Measurements from ENCODE around the gene NFIB. TPM values are rescaled to one million over a fixed set of nuclear protein-coding genes. Genes with fewer than 3 reads are reported as not detected.

The NFIB gene
- total RNA-seq, 1 donor from 2014 or later = 38.5 TPM

DNA sequence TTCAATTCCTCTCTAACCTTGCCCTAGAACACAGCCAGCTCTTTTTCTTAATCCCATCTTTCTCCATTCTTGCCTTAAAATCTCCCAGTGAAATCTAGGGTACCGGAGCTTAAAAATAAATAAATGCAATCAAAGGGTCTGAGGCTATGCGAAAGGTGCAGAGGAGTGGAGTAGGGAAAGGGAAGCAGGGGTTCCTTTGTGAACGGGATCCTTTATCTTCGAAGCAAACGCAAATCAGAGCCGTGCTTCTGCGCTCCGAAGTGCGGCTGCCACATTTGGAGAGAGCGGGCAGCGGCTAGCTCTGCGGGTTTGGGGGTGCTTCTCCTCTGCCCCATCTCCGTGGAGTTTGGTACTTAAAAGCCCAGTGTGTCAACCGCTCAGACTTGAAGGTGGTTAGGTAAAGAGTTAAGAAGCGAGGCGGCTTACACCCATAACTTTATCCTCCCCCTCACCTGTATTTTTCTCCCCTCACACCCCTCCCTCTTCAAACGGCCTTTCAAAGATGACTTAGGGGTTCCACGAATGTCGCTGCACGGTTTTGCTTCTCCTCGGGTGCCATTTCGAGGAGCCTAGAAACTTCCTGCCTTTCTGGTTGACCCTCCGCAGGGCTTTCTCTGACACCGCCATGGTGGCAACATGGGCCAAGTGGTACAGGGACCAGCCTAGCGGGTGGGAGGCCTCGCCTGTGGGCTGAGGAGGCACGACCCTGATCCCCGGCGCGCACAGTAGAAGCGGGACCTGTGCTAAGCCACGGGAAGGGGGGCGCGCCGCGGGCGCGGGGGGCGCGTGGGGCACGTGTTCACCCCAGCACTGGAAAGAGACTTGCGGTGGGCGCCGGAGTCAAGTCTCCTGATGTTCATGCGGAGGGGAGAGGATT is 31.7 kb upstream of the NFIB start:
- no peak for DNase-seq (ENCODE audit: low read depth)

DNA sequence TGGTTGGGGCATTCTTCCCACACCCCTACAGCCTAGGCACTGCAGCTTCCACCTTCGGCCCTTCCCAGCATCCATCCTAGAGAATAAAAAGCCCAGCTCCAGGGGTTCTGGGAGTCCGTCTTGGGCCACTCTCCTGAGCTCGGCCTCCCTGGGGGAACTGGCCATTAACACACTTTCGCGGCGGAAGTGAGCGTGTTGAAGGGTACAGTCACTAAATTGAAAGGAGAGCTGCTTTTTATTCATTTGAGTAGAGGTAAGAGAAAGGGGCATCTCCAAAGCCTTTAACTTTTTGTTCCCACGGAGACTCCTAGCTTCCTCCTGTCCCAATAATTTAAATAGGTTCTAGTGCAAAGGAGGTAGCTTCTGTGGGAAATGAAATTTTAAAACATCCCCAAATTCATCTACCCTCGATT is 31.0 kb upstream of the NFIB start:
- no peak for DNase-seq (ENCODE audit: low read depth)

DNA sequence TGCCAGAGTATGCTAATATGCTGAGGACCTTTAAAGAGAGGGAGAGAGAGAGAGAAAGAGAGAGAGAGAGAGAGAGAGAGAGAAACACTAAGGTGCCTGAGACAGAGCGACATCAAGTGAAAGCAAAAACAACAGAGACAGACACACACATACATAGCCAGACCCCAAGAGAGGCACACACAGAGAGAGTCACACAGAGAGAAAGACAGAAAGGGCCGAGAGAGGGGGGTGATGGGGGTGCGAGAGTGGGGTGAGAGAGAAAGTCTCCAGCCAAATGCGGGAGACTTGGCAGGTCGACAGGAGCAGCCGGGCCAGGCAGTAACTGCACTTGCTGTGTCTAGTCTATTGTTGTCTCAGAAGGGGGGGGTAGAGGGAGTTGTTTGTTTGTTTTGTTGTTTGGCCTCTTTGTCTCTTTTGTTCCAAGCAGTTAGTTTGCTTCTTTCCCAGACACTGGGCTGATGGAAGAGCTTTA is 30.1 kb upstream of the NFIB start:
- DNase-seq (ENCODE audit: low read depth) = no peak

DNA sequence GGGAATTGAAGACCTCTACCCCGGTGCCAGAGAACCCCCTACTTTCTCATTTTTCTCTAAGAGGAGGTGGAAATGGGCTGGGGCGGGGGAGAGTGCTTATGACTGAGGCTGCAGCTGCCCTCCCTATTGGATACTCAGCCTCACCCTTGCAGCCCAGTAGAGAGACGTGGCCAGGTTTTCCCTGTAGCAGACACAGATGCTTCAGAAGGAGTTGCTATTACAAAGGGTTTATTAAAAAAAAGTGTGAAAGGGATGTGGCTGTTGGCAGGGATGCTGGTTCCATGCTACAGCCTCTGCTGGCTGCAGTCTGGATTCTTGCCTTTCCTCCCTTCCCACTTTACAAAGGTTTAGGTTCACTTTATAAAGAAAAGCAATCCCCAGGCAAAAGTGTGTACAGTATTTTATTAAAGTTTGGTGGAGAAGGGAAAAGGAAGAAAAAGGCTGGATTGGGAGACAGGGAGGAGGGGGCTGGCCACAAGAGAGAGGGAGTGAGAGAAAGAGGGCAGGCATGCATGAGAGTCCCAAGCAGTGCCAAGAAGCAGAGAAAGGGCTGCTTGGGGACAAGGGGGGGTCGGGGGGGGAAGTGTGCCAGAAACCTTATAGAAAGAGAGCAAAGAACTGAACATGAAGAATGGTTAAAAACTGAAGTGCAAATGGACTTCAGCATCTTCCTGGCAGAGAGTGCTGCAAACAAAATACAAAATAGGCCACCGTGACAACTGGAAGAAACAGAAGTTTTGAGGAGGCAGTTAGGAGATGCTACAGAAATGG is 29.5 kb upstream of the NFIB start:
- DNase-seq (ENCODE audit: low read depth) = no peak

DNA sequence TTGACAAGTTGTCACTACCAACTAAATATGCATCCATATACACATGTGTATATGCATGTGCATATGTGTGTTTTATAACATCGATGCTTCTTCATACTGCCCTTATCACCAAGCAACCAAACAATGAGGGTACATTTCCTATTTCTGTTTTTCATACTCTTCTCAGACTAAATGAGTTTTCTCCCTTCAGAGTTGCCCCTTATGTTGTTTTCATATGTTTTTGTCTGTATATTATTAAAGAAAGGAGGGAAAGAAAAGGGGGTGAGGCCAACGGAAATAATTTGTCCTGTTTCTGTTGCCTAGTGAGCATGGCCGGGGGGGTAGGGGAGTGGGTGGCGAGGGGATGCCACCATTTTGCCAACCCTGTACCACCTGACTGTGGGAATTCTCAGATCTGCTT is 28.8 kb upstream of the NFIB start:
- DNase-seq (ENCODE audit: low read depth) = no peak

DNA sequence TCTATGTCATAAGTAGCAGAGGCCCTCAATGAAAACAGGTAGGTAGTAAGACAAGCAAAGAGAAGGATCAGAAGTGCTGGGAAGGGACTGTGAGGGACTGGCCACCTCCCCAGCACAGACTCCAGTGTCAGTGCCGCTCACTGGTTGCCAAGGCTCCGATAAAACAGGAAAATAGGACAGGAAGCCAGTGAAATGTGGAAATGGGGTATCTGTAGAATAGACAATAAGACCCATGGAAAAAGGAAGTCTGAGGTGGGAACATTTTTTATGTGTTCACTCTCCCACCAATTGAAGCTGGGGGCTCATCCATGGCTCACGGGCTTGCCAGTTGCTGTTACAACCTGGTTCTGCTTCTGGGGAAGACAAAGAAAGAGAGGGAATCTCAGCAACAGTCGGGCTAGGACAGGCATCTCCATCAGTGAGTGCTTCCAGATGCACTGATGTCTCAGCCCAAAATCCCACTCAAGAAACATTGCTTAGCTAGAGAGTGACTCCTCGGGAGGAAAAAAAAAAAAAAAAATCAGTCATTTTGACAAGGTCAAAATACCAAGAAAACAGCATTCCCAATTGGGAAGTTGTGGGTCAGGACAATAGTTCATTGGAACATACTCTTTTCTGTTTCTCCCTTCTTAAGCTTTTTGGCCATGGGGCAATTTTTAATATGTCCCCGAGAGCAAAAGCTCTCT is 27.6 kb upstream of the NFIB start:
- DNase-seq (ENCODE audit: low read depth) = no peak

DNA sequence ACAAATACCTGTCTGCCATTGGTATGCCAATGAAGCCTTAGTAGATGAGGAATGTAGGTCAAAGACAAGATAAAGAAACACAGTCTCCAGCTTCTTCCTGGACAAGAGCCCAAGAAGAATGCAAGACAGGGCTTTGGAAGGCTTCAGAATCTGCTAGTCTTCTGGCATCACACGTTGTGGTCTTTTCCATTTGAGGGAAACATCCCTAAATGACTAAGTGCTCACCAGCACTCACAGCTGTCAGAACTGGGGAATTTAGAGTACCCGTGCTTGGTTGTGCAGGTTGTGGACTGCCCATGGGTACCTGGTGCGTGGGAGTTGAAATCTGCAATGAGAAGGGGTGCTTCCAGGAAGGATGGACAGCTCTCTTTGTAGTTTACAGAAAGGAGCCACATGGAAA is 27.1 kb upstream of the NFIB start:
- DNase-seq (ENCODE audit: low read depth) = no peak

DNA sequence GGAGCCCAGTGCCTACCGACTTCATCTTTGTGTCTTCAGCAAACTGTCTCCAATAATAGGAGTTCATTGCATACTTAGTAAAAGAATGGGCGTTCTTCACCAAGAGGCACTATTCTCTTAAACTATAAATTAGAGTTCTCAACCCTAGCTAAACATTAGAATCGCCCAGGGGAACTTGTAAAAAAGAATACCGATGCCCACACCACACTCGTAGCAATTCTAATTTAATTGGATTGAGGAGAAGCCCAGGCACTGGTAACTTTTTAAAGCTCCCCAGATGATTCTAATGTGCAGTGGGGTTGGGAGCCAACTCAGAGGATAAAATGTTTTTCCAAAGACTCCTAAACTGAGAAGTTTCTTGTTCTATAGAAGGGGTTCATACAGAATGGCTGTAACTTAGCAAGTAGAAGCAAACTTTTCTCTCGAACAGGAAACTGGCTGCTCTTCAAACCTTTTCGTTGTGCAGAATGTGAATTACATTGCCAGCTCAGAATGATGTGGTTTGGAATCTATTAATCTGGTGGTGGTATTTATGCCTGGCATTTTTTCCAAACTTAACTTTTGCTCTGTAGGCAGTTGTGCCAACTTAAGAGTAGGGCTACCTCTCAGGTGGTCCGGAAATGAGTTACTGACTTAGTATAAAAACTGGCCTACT is 26.4 kb upstream of the NFIB start:
- no peak for DNase-seq (ENCODE audit: low read depth)

DNA sequence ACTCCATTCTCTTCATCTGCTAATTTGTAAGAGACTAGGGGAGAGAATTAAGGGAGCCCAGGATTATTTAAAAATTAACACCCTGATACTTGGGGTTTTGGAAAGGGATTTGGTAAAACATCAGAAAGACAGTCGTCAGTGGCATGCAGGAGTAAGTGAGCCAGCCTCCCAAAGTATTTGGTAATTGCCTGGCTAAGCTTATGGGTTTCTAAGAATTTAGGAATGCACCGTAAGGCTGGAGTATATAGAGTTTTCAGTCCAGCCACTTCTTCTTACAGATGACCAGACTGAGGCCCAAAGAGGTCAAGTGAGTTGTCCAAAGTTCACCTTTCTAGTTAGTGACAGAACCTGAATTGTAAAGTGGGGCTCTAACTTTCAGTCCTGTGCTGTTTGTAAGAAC is 25.8 kb upstream of the NFIB start:
- DNase-seq (ENCODE audit: low read depth) = no peak

DNA sequence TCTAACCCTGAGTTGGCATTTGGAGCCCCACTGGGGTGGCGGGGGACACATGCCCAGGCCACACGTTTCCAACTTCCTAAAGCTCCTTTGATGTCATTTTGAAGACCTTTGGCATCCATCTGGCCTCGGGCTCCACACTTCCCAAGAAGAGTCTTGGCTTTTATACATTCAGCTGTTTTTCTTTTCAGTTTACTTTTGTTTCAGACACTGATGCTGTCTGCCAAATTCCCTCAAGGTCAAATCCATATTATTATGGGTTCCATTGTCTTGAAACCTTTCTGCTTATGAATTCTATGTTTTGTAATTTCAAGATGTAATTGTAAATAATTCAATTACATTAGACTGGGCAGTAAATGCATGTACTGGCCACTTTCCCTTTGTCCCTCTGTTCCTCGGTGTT is 23.7 kb upstream of the NFIB start:
- DNase-seq (ENCODE audit: low read depth) = no peak

DNA sequence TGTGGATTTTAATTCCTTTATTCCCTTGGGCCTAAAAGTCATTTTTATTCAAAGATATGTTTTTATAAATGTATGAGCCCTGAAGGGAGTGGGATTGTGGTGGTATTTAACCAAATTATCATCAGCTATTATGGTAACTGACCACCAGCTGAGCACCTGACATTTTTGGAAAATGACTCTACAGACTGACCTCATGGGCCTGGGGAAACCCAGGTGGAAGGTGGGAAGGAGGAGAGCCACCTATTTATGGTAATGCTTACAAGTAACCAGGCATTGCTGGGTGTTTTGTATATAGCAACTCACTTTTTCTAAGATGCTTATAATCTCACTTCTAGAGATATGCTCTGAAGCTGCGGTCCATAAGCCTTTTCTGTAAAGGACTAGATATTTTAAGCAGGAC is 22.3 kb upstream of the NFIB start:
- no peak for DNase-seq (ENCODE audit: low read depth)

DNA sequence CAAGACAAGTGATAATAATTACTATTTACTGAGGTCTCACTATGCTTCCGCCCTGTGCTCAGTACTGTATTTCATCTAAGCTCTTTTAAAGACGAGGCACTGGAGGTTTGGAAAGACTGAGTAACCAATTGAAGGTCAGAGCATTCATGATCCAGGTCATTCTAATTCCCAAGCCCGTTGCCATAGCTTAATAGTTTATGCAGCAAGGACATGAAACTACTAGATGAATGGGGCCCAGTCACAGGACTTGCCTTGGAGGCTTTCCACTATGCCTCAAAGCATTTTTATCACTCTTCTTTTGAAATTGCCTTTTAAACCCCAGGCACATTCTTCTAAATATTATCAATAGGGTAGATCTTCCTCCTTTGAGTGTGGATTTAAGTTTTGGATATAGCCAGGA is 17.2 kb upstream of the NFIB start:
- DNase-seq (ENCODE audit: low read depth) = no peak

DNA sequence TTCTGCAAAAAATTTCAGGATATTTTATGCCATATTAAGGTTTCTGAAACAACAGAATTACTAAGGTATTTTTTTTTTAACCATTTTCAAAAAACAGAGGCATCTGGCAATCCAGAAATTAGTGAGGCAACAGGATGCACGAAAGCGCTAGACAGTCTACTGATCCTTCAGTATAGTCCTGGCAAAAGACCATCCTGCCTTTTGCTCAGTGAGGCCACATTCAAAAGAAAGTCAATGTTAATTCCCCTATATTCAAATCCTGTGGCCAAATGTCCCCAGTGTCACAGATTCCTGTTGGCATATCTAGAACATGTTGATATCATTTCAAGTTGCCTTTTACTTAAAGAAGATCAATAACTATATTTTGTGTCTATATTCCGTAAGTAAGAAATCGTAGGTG is 13.1 kb upstream of the NFIB start:
- no peak for DNase-seq (ENCODE audit: low read depth)

DNA sequence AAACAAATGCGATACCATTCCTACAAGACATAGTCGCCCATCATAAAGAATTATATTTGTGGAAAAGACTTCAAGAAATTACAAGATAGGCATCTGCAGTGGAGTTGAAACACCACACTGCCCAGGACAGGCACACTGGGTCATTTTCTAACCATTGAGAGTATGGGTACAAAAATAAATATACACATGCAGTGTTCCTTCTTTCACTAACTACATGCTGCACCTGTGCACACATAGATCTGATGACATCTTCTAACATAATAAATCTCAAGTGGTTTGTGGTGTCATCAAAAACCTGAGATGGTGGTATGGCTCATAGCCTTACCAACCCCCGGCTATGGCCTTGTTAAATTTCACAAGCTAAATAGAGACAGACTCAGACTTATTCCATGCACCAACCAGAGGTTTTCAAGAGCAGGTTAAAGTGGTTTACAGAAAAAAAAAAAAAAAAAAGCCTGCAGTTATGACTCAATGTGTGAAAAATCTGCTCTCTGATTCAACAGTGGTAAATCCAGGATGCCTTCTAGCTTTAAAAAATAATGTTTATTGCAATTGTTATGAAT is 12.4 kb upstream of the NFIB start:
- peak; percentile 89 for DNase-seq (ENCODE audit: low read depth)

DNA sequence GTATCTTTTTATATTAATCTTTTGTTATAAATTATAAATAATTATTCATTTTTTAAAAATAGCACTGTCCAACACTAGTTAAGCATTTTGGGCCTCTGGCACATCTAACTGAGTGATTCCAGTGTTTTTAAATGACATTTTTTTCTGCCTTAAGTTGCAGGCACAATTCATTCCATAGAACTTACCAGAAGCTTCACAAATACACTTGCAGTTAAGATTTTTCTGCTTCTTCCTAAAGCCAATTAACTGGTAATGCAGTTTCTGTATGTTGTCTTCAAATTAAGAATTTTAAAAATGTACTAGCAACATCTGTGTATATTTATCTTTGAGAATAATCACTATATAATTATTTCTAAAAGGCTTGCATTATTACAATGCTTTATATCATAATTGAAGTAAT is 11.2 kb upstream of the NFIB start:
- DNase-seq (ENCODE audit: low read depth) = no peak

DNA sequence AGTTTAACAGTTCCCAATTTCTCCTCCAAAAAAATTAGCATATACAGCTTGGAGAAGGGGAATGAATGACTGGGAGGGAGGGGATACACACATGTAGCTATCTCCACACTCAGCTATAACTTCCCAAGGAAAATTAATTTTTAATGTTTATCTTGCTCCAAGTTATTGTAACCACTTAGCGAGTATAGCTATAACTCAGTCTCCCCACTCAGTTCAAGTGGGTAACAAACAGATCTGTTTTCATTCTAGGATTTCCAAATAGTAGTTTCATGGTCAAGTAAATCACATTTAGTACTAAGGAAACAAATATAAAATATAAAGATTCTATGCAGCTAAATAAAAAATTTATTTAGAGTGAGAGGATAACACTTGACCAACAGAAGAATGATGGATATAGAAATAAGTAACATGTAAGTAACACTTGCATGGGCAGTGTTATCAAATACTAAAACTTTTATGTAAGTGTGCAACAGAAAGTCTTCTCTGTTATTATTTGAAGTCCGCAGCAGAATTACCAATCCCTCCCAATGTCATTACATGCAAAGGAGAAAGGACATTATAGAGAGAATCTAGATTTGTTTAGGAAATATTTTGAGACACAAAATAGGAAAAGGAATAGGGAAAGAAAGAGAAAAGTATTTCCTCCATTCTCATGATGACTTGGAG is 10.2 kb upstream of the NFIB start:
- DNase-seq (ENCODE audit: low read depth) = no peak

DNA sequence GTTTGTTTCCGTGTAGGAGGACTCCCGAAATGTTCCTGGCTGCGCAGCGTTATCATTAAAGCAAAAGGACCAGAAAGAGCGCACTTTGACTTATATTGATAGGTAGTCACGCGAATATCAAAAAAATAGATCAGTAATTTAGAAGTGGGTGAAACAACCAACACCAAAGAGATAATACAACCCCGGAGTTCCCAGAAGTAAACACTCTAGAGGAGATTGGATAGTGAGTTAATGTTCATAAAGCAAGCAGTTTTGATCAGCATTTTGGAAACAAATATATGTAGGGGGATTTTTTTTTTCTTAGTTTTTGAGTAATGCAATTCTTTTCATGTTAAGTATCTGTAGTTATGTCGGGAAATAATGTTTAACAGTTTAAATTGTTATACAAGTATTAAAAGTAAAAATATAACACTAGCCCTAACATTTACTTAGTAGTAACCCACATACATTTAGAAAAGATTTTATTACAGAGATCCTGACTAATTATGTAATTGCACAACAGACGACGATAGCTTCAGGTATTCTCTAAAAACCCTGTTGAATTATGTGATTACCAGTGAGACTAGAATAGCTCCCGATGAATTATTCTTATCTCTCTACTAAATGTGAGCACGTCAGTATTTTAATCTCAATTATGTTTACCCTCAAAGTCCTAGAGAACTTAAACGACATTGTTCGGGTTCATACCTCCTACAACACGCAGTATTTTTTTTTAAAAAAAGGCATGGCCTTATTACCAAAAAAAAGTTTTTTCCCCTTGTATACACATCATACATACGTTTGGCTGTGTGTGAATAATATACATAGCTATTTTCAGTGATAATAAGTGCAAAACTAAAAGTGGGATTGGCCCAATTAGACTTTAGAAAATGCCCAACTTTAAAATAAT is 9.4 kb upstream of the NFIB start:
- no peak for DNase-seq (ENCODE audit: low read depth)

DNA sequence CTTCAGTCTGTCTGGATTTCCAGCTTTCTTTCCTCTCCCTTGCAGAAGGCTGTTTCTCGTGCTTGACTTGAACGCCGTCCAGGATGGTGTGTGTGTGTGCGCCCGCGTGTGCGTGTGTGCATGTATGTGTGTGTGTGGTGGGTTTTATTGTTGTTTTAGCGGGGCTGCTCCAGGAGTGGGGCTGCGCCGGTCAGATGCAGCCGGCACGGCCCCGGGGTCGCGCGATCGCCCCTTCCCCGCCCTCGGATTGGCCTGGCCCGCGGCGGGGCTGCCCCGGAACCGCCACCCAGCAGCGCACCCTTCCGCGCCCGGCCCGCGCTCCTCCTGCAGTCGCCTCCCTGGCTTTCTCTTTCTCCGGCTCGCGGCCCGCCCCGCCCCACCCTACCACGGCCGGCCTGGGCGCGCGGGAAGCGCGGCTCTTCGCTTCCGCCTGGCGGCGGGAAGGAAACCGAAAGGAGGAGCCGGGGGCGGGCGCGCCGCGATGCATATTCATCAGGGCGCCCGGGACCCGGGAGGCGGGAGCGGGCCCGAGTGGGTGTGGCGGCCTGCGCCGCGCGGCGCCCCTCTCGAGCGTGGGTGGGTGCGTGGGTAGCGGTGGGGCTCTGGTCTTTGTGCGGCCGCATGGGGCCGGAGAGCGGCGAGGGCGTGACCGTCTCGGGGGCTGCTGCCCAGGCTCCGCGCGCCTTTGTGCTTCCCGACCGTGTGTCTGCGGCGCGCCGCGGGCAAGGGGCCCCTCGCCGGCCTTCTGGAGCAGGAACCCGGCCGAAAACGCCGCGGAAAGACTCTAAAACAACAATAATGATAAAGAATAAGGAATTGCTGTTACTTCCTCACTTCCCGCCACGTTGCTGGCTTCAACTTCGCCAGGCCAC is 8.5 kb upstream of the NFIB start:
- peak; percentile 53 for DNase-seq (ENCODE audit: low read depth)

DNA sequence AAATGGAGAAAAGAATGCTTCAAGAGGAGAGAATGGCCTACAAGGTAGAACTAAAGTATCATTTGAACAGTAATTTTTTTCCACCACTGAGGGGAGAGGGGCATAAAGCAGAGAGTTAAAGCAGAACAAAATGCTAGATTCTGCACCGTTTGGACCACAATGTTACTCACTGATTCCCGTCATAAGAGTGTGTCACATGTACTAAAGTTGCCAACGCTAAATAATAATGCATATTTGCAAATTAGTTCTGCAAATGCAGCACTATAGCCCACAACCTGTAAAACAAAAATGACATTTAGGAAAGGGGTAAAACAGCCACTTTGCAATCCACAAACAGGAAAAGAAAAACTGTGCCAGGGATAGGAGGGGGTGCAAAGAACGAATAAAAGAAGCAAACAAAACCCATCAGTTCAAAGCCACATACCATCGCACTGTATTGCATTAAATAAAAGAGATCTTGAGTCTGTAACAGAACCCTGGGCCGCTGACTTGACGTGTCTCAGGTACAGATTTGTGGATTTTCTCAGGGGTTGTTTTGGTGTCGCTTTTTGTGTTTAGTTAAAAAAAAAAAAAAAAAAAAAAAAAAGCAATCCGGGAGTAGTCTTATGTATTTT is 7.7 kb upstream of the NFIB start:
- DNase-seq (ENCODE audit: low read depth) = no peak

All from renal cortical epithelial cell (primary cell).